Activated CD4-positive, alpha-beta T cell treated with anti-CD3 and anti-CD28 coated beads for 36 hours (primary cell): ENCODE data around the gene JARID2. TPM values are rescaled to one million over a fixed set of nuclear protein-coding genes. Genes with fewer than 3 reads are reported as not detected.
"Not testable (repeated sequence)": the region's sequence is repeated elsewhere in the genome, so short reads cannot be mapped to it uniquely, and the experiment has no call there.

Source experiments
- ATAC-seq: fragments of 200-7000 bp; cut with Tn5 transposase; one replicate; pipeline ENCODE4 v1.10.0; 2021; ENCODE audit warnings: mild to moderate bottlenecking, moderate library complexity
- CTCF ChIA-PET: fragments of 350-600 bp; sonication (Branson Sonifier 250); formaldehyde crosslinking; loops from one replicate; lab custom pipeline; 2021; ENCODE audit warnings: antibody characterized with exemption; lab: Charles Lee
- POLR2A ChIA-PET: fragments of 350-600 bp; sonication (Branson Sonifier 250); formaldehyde crosslinking; loops from one replicate; lab custom pipeline; 2021; ENCODE audit warnings: antibody characterized with exemption, inconsistent platforms; lab: Charles Lee
- DNase-seq: peaks from one replicate; pipeline ENCODE4 v3.0.0-alpha.2; 2020
- H3K27ac Mint-ChIP-seq: one replicate; pipeline ENCODE4 v1.8.0; 2021; ENCODE audit warnings: mixed read lengths
- H3K27me3 Mint-ChIP-seq: one replicate; pipeline ENCODE4 v1.8.0; 2021; ENCODE audit warnings: mixed read lengths
- H3K36me3 Mint-ChIP-seq: one replicate; pipeline ENCODE4 v1.8.0; 2021; ENCODE audit warnings: low read depth, mixed read lengths
- H3K4me1 Mint-ChIP-seq: one replicate; pipeline ENCODE4 v1.8.0; 2021; ENCODE audit warnings: mixed read lengths
- H3K4me3 Mint-ChIP-seq: one replicate; pipeline ENCODE4 v1.8.0; 2021; ENCODE audit warnings: mild to moderate bottlenecking, moderate library complexity, mixed read lengths
- H3K9me3 Mint-ChIP-seq: one replicate; pipeline ENCODE4 v1.8.0; 2021; ENCODE audit warnings: low read depth, mixed read lengths
- intact Hi-C, 2 experiments: fragments of 100-400 bp; cut with DNase I in 1 of 2; cut with micrococcal nuclease in 1 of 2; formaldehyde crosslinking; loops; one replicate each; pipeline versions ENCODE4 v1.14.2 to v1.15.1; 2022 to 2024; cut with DNase I, micrococcal nuclease
- total RNA-seq, 2 experiments: library from RNA; stranded (reverse); gene quantifications; one replicate each; pipeline ENCODE4 v1.2.3, GENCODE V29; 2021

The JARID2 gene
- total RNA-seq, 2 experiments from 2014 or later = 43.0 to 48.6 TPM

DNA sequence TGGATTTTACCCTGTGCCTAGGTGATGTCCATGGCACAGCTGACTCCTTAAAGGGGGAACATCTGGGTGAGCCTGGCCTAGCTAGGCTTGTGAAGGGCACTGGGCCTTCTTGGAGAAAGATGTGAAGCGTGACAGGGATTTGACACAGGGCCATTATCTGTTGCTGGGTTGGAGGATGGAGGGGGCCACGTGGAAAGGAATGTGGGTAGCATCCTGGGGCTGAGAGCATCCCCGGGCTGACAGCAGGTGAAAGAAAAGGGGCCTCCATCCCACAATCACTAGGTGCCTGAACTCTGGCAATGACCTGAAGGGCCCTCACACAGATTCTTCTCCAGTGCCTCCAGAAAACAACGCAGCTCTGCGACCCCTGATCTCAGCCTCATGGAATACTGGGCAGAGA lies 292.2 kb downstream of the JARID2 start:
- H3K4me1 Mint-ChIP-seq = no peaks in the 10 kb centered on the region
- H3K36me3 Mint-ChIP-seq = no peaks in the 10 kb centered on the region
- ChIA-PET CTCF (interaction anchor here (0.6 kb wide), 1 partner anchor 130 kb away, joined by 3 read pairs; no protein-coding TSS in a partner anchor), POLR2A (no interaction called here)
- intact Hi-C loops = no loop called here
- ATAC-seq (no peak), DNase-seq (no peak)
- no peak overlapping the region for H3K4me3 Mint-ChIP-seq
- no peak overlapping the region for H3K27ac Mint-ChIP-seq
- H3K27me3 Mint-ChIP-seq = no peaks in the 10 kb centered on the region
- no peaks in the 10 kb centered on the region for H3K9me3 Mint-ChIP-seq

- intact Hi-C loops = no loop called here
- ChIA-PET POLR2A (no interaction called here), CTCF (interaction anchor here (0.6 kb wide), 1 partner anchor 129 kb away, joined by 3 read pairs; no protein-coding TSS in a partner anchor)
- H3K4me3 Mint-ChIP-seq = no peak overlapping the region
- no peak for ATAC-seq
- no peak for DNase-seq
- no peak overlapping the region for H3K27ac Mint-ChIP-seq
- H3K9me3 Mint-ChIP-seq = peaks cover 6% of the 10 kb centered on the region
- H3K36me3 Mint-ChIP-seq = peaks cover 7% of the 10 kb centered on the region
- H3K27me3 Mint-ChIP-seq = no peaks in the 10 kb centered on the region
- no peaks in the 10 kb centered on the region for H3K4me1 Mint-ChIP-seq
Observed at GRCh38 chr6:15538766-15539495, 293.1 kb downstream of the JARID2 start.

DNA sequence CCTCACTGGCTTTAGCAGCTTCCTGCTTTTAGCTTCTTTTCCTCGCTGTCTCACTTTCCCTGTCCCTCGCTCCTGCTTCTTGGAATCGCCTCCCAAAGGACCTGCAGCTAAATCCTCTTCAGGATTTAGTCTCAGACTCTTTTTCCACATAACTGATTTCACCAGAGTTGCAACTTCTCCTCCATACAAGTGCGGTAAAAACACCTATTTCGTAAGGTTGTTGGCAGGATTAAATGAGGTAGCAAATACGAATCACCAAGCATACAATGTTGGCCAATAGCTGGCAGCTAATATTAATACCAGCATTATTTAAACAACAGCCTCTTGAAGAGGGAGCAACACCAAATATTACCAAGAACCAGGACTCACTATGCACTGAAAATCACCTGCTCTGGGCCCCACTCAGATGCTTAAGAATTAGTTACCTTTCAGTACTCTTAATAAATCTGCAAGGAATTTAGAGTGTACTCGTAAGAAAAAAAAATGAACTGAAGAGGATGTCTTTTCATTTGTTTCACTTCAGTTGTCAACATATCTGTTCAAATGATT lies 293.9 kb downstream of the JARID2 start:
- DNase-seq = no peak
- ChIA-PET CTCF (interaction anchor here (1.2 kb wide), 1 partner anchor 84 kb away, joined by 4 read pairs; no protein-coding TSS in a partner anchor), POLR2A (no interaction called here)
- Mint-ChIP-seq H3K9me3 (peaks cover 11% of the 10 kb centered on the region), H3K4me3 (no peak overlapping the region), H3K4me1 (no peaks in the 10 kb centered on the region), H3K27me3 (no peaks in the 10 kb centered on the region), H3K27ac (no peak overlapping the region), H3K36me3 (peaks cover 11% of the 10 kb centered on the region)
- ATAC-seq = no peak
- intact Hi-C loops = no loop called here

DNA sequence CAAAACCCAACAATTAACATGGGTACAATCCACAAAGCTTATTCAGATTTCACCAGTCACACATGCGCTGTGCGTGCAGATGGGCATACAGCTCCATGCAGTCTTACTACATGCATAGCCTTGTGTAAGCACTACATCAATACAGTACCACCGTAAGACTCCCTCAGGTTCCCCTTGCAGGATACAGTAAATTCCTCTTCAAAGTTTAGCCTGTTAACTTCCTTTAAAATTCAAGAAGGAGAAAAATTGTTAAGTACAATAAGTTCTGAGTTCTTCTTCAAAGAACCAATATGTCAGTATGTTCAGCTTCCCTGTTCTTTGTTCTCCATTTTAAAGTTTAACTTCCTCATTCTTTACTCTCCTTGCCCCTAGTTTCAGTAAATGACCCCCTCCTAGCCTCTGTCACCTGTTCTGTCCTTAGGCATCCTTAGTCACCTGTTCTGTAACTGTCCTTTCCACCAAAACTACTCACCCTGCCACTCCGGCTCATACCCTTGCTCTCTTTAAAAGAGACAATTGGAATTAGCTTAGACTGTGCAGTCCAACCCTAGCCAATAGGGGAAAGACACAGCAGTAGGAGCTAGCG lies 297.6 kb downstream of the JARID2 start:
- intact Hi-C loops, H3K4me3 Mint-ChIP-seq, POLR2A ChIA-PET, H3K27me3 Mint-ChIP-seq, H3K4me1 Mint-ChIP-seq, DNase-seq, ATAC-seq, H3K27ac Mint-ChIP-seq: not testable (repeated sequence)
- Mint-ChIP-seq H3K9me3 (peaks cover 11% of the 10 kb centered on the region), H3K36me3 (peaks cover 11% of the 10 kb centered on the region)
- CTCF ChIA-PET = interaction anchor here (0.6 to 1.1 kb wide), 4 partner anchors 14 to 1297 kb away, joined by 3 to 4 read pairs (median 3); no protein-coding TSS in a partner anchor

GRCh38 chr6:15544321-15544900 lies 298.5 kb downstream of the JARID2 start:
- ChIA-PET POLR2A (interaction anchor here (0.5 kb wide), 1 partner anchor 1914 kb away, joined by 3 read pairs; no protein-coding TSS in a partner anchor), CTCF (interaction anchor here (0.6 to 1.1 kb wide), 4 partner anchors 13 to 1298 kb away, joined by 3 to 4 read pairs (median 4); no protein-coding TSS in a partner anchor)
- intact Hi-C loops = no loop called here
- no peak overlapping the region for H3K27ac Mint-ChIP-seq
- H3K27me3 Mint-ChIP-seq = no peaks in the 10 kb centered on the region
- H3K4me3 Mint-ChIP-seq = no peak overlapping the region
- peaks cover 3% of the 10 kb centered on the region for H3K4me1 Mint-ChIP-seq
- ATAC-seq (no peak), DNase-seq (no peak)
- peaks cover 11% of the 10 kb centered on the region for H3K9me3 Mint-ChIP-seq
- peaks cover 11% of the 10 kb centered on the region for H3K36me3 Mint-ChIP-seq

GRCh38 chr6:15546591-15546990 lies 300.7 kb downstream of the JARID2 start:
- ATAC-seq (no peak), DNase-seq (no peak)
- Mint-ChIP-seq H3K9me3 (peaks cover 11% of the 10 kb centered on the region), H3K36me3 (peaks cover 11% of the 10 kb centered on the region), H3K4me1 (peaks cover 8% of the 10 kb centered on the region), H3K27ac (no peak overlapping the region), H3K27me3 (no peaks in the 10 kb centered on the region), H3K4me3 (no peak overlapping the region)
- ChIA-PET POLR2A (no interaction called here), CTCF (interaction anchor here (0.7 kb wide), 1 partner anchor 1391 kb away, joined by 3 read pairs; no protein-coding TSS in a partner anchor)
- intact Hi-C loops = no loop called here

GRCh38 chr6:15547400-15547799 lies 301.5 kb downstream of the JARID2 start:
- H3K27ac Mint-ChIP-seq = no peak overlapping the region
- peaks cover 12% of the 10 kb centered on the region for H3K4me1 Mint-ChIP-seq
- H3K4me3 Mint-ChIP-seq = no peak overlapping the region
- ATAC-seq (no peak), DNase-seq (no peak)
- ChIA-PET POLR2A (interaction anchor here (0.6 kb wide), 1 partner anchor 126 kb away, joined by 3 read pairs; no protein-coding TSS in a partner anchor), CTCF (interaction anchor here (0.5 to 0.7 kb wide), 2 partner anchors 34 to 1391 kb away, joined by 3 read pairs; no protein-coding TSS in a partner anchor)
- H3K9me3 Mint-ChIP-seq = peaks cover 11% of the 10 kb centered on the region
- intact Hi-C loops = no loop called here
- H3K27me3 Mint-ChIP-seq = no peaks in the 10 kb centered on the region
- peaks cover 11% of the 10 kb centered on the region for H3K36me3 Mint-ChIP-seq

- DNase-seq (no peak), ATAC-seq (no peak)
- Mint-ChIP-seq H3K36me3 (peaks cover 1% of the 10 kb centered on the region), H3K4me3 (no peak overlapping the region), H3K9me3 (peaks cover under 1% of the 10 kb centered on the region), H3K27me3 (no peaks in the 10 kb centered on the region), H3K27ac (no peak overlapping the region), H3K4me1 (peaks cover 15% of the 10 kb centered on the region)
- ChIA-PET POLR2A (interaction anchor here (1.3 kb wide), 1 partner anchor 48 kb away, joined by 5 read pairs; no protein-coding TSS in a partner anchor), CTCF (interaction anchor here (0.6 kb wide), 1 partner anchor 31 kb away, joined by 3 read pairs; no protein-coding TSS in a partner anchor)
- intact Hi-C loops = no loop called here
Observed at GRCh38 chr6:15549371-15549770, 303.5 kb downstream of the JARID2 start.

- ChIA-PET POLR2A (interaction anchor here (0.7 kb wide), 1 partner anchor 575 kb away, joined by 3 read pairs; no protein-coding TSS in a partner anchor), CTCF (interaction anchor here (0.6 to 1.6 kb wide), 3 partner anchors 12 to 1550 kb away, joined by 3 to 5 read pairs (median 4); no protein-coding TSS in a partner anchor)
- Mint-ChIP-seq H3K36me3 (peaks cover 2% of the 10 kb centered on the region), H3K4me3 (no peak overlapping the region), H3K27me3 (no peaks in the 10 kb centered on the region), H3K9me3 (no peaks in the 10 kb centered on the region), H3K27ac (no peak overlapping the region), H3K4me1 (peaks cover 17% of the 10 kb centered on the region)
- no peak for ATAC-seq
- no peak for DNase-seq
- intact Hi-C loops = no loop called here
Observed at GRCh38 chr6:15550546-15551123, 304.8 kb downstream of the JARID2 start.

DNA sequence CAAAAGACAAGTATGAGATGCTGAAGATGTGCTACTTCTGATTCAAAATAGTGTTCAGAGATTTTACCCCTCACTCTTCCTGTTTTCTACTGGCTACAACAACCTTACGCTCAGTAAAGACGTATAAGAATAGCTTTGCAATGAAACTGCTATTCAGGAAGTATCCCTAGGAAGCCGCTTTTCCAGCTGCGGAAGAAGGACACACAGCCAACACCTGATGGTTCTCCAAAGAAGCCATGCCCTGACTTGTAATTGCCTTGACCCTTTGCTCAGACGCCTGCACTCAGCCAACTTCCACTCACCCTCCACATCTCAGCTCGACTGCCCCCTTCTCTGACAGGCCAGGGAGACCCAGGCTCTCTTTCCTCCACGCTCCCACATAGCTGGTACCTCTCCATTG lies 305.4 kb downstream of the JARID2 start:
- Mint-ChIP-seq H3K36me3 (peaks cover 2% of the 10 kb centered on the region), H3K4me3 (no peak overlapping the region), H3K27me3 (no peaks in the 10 kb centered on the region), H3K27ac (no peak overlapping the region), H3K4me1 (peaks cover 17% of the 10 kb centered on the region), H3K9me3 (no peaks in the 10 kb centered on the region)
- intact Hi-C loops = no loop called here
- ChIA-PET CTCF (interaction anchor here (0.5 to 1.6 kb wide), 3 partner anchors 12 to 1550 kb away, joined by 4 to 5 read pairs (median 4); no protein-coding TSS in a partner anchor), POLR2A (interaction anchor here (0.7 kb wide), 1 partner anchor 575 kb away, joined by 3 read pairs; no protein-coding TSS in a partner anchor)
- DNase-seq = no peak
- ATAC-seq = no peak
